Choroid plexus epithelial cell (primary cell): ENCODE measurements around the gene PANK3.

Experiments
- DNase-seq: peaks from one replicate; pipeline ENCODE4 v3.0.0-alpha.2; 2010; ENCODE audit warnings: low read depth
- H3K4me3 ChIP-seq: 2 replicates; pipeline ENCODE4 v1.5.1; 2011; ENCODE audit warnings: low read depth, mild to moderate bottlenecking, control low read depth, low read length, moderate library complexity
- CTCF ChIP-seq: conservative IDR thresholded peaks from 2 replicates; pipeline ENCODE4 v1.5.1; 2011; ENCODE audit warnings: low read depth, mild to moderate bottlenecking, control low read depth, inconsistent platforms, low read length, moderate library complexity

The PANK3 gene

GRCh38 chr5:168612123-168612522, 33.0 kb upstream of the PANK3 start:
- peak; percentile 16 for DNase-seq
- no peak for TF ChIP-seq CTCF

DNA sequence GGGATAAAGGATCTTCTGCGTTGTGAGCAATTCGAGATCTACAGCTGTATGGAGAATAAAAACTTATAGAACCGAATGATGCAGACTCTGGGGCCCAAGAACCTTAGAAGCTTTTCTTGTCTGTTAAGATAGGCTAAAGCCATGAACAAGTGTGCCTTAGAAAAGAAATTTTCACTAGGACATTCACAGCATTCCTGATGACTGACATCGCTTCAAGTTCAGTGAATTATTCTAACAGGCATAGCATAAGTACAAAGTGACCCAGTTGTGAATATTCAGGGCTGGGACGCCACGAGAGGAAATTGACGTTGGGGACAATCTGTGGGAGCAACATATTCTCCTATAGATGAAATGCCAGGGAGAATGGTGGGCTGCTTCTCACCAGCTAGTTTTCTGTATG, 32.0 kb upstream of the PANK3 start:
- TF ChIP-seq CTCF, result no peak
- DNase-seq, result peak; percentile 58
- H3K4me3 ChIP-seq, result no peak overlapping the region

More at GRCh38 chr5:168612123-168612522, 33.0 kb upstream of the PANK3 start:
- no peak overlapping the region for H3K4me3 ChIP-seq

DNA sequence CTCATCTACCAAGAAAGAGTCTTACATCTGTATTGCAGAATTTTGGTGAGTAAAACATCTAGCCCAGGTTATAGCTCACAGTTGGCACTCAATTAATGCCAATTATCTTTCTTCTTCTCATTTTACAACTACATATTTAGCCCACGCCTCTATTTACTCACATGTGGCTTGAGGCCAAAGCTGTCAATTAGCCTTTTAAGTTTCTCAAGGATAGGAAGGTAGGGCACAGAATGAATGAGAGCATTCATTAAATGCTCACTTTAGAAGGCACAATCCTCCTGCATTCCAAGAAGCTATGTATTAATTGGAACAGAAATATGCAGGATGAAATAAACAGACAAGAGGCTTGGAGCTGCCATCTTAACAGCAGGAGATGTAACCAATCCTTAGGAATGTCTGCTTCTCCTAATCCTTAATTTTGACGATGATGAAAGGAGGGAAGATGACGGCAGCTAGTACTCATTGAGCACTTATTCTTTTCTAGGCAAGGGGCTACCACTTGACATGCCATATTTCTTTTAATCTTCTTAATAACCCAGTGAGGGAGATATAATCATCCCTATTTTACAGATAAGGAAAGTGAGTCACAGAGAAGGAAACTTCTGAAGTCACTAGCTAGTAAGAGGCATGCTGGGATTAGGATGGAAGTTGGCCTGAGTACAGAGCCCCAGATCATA, 30.8 kb upstream of the PANK3 start:
- no peak overlapping the region for H3K4me3 ChIP-seq
- no peak for DNase-seq
- no peak for TF ChIP-seq CTCF

DNA sequence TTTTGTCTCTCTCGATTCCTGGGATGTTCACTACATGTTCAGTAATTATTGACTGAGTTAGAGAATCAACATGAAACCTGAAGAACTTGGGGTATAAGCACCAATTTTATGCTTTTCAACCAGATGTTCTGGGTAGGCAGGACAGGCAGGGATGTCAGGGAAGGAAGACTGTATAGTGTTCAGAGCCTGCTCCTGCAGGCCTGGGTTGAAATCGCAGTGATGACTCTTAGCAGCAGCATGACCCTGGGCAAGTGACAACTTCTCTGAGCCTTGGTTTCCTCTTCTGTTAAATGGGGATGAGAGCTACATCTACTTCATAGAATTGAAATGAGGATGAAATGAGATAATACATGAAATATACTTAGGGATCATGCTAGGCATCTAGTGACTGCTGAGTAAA, 29.7 kb upstream of the PANK3 start:
- no peak for DNase-seq
- no peak for TF ChIP-seq CTCF

DNA sequence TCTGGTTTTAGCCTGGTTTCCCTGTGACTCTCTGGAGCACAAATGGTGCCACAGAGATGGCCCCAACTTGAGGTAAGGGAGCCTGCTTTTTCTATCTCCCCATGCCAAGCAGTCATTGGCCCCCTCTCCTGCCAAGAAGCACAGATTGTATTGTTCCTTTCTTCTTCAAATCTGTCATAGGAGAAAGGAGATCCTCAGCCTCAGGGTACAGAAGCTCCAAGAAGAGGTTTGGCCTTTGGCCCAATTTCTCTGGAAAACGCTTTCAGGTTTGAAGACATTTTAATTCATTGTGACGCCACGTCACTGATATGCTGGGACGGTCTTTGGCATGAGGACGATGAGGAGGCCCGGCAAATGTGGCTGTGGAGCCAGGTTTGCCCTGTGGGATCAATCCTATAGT, 29.2 kb upstream of the PANK3 start:
- no peak for TF ChIP-seq CTCF
- no peak overlapping the region for H3K4me3 ChIP-seq
- DNase-seq, result no peak

More for the DNA sequence above, 29.7 kb upstream of the PANK3 start:
- no peak overlapping the region for H3K4me3 ChIP-seq

DNA sequence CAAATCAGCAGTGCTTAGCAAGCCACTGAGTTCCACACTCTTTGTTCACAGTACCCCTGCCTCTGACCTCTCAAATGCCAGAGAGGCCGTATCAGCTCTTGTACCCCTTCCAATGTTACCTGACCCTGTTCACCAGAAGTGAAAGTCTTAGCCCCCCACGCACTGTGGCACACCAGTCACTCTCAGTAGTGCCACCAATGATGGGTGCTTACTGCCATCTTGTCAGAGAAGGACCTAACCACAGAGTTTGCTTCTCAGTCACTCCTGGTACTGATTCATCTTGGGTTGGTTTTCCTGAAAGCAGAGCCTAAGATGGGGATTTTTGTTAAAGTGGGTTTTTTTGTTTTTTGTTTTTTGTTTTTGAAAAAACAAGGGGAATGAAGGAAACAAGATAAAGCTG, 28.8 kb upstream of the PANK3 start:
- no peak for DNase-seq
- no peak overlapping the region for H3K4me3 ChIP-seq
- no peak for TF ChIP-seq CTCF

DNA sequence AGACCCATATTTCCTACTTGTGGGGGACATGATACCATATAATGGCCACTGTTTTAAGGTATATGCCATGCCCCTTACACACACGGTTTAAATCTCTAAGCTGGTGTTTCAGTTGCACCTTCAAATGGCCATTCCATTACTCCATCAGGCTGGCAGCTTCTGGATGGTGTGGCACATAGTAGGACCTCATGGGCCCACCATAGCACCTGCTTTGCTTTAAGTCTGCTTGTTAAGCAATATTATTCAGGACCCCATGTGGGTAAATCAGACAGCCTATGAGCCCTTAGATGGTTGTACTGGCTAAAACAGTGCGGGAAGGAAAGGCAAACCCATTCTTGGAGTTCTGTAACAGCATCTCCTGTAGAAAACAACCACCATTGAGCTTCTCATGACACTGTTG, 27.4 kb upstream of the PANK3 start:
- DNase-seq, result no peak
- no peak for TF ChIP-seq CTCF
- no peak overlapping the region for H3K4me3 ChIP-seq
